Erythroblast (primary cell): ENCODE results near the gene SPAG16.

Source experiments
- GATA1 ChIP-seq: IDR thresholded peaks from 2 replicates; pipeline ENCODE4 v1.6.1; 2011; ENCODE audit warnings: low read depth, mild to moderate bottlenecking, control low read depth, low read length, moderate library complexity
- POLR2A ChIP-seq: IDR thresholded peaks from 2 replicates; pipeline ENCODE4 v1.6.1; 2011; ENCODE audit warnings: mild to moderate bottlenecking, low read length

DNA sequence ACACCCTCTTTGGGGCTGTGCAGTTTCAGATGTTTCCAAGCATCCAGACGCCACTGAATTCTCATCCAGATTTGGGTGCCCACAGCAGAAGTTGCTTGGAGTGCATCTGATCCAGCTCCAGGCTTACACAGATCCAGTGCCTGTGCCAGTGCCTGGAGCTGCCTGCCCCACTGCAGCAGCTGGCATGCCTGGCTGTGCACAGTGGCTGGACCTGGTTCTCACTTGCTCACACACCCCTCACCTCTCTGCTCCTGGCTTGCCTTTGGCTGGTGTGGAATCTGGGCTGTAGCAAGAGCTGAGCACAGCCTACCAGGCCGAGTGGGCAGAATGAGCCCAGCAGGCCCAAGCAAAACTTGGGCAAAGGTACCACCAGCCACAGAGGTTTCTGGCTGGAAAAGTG, 137.9 kb downstream of the SPAG16 start:
- TF ChIP-seq POLR2A (no peak), GATA1 (no peak)
